HG02981 (cell line): ENCODE data around the gene FCGR2B.
"Not testable (repeated sequence)": the region's sequence is repeated elsewhere in the genome, so short reads cannot be mapped to it uniquely, and the experiment has no call there.

Experiments
- ATAC-seq: cut with Tn5 transposase; IDR thresholded peaks from one replicate; pipeline ENCODE4 v1.9.1; 2021; ENCODE audit warnings: mild to moderate bottlenecking, moderate library complexity; ENCODE audit not compliant: unreplicated experiment

The FCGR2B gene

DNA sequence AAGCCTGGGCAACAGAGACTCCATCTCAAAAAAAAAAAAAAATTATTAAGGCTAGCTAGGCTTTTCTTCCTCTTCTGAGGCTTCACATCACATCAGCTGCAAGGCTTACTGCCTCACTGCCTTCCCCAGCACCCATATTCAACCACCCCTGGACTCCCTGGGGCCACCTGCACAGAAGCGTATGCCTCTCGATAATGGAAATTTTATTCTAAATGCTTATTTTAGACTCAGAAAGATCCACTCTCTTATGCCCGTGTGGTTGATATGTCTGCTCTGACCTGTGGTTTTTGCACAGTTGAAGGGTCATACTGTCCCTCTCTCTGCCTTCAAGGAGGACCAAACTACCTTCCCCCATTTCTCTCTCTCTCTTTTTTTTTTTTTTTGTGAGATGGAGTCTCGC is 42.6 kb downstream of the FCGR2B start:
- ATAC-seq, result no peak

GRCh38 chr1:161706113-161706481 is 43.2 kb downstream of the FCGR2B start:
- no peak for ATAC-seq

- peak; percentile 69 for ATAC-seq
Measured at GRCh38 chr1:161706482-161707347, 43.8 kb downstream of the FCGR2B start, which contains the start of gene FCRLA. Gene FCRLA, plus strand, starts transcription at chr1:161707229. Its CDS starts 36 bp downstream, at chr1:161707265.

DNA sequence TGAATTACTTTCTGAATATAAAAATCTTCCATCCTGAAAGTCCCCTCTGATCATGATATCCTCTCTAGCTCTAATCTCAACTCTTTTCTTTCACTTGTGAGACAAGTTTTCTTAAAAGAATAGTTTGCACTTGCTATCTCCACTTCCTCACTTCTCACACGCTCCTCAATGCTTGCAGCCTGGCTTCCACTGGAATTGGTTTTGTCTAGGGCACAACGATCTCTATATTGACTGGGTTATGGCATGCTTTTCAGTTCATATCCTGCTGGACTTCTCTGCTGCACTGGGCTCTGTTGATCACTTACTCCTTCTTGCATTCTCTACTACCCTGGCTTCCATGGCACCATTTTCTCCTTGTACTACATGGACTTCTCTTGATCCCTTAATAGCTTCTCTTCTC is 44.6 kb downstream of the FCGR2B start:
- ATAC-seq, result no peak

GRCh38 chr1:161709373-161709772 is 46.4 kb downstream of the FCGR2B start:
- no peak for ATAC-seq

GRCh38 chr1:161710560-161710959 is 47.6 kb downstream of the FCGR2B start:
- no peak for ATAC-seq

DNA sequence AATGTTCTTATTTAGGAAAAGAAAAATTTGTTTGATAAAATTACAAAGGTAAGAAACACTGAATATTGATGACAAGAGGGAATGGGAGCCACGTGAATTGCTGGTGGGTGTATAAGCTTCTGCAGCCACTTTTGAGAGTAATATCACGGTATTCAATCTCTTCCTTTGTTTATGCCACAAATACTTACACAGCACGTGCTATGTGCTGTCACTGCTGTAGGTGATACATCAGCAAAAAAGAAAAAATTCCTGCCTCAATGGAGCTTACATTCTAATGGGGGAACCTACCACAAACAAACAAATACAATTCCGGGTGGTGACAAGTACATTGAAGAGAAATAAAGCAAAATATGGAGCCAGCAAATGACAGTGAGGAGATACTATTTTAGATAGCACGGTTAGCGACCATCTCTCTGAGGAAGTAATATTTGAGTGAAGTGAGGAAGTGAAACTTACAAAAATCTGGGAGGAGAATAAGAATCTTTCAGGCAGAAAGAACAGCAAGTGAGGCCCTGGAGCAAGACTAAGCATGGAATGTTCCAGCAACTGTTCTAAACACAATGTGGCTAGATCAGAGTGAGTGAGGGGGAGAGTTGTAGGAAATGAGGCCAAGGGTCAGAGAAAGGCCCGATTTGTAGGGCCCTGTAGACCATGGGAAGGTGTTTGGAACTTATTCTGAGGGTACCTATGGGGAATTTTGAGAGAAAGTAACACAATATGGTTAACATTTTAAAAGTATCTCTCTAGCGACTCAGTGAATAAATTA is 55.8 kb downstream of the FCGR2B start:
- peak; percentile 60 for ATAC-seq

GRCh38 chr1:161719325-161719611 is 56.3 kb downstream of the FCGR2B start:
- ATAC-seq, result peak; percentile 33

GRCh38 chr1:161720422-161720821 is 57.5 kb downstream of the FCGR2B start:
- ATAC-seq, result no peak

DNA sequence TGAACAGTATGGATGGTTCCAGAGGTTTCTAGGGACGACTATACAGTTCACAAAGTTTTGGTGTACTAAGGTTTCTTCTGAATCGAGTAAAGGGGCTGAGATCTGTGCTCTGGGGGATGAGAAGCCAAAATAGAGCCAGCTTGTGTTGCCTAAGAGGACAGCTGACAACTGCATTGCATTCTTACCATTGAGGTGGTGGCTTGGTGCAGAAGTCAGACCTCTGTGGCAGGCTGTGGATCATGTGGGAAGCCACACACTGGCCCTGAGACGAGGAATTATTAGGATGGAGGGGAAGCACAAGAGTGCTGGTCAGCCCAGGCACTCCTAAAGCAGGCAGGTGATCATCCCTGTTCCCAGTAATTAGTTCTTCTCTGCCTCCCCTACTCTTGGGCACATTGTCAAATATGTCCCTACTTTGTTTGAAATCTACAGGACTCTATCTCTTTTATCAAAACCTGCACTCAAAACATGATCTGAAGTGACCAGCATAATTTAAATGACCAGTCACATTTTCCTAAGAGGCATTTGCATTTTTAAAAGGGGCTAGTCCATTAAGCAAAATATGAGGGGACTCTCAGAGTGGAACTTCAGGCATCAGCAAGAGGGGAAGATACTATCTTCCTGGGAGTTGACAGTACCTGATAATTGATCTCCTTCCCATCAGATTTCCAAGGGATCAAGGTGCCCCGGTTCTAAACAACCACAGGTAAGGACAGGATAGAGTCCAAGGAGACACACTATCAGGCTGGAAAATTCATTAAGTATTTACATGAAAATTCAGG is 58.2 kb downstream of the FCGR2B start, which contains the start of gene FCRLB:
TSS of gene FCRLB (plus strand) at position 589 of the 782 bp plus-strand sequence. CDS start 1,129 bp downstream, outside the sequence.
- no peak for ATAC-seq

DNA sequence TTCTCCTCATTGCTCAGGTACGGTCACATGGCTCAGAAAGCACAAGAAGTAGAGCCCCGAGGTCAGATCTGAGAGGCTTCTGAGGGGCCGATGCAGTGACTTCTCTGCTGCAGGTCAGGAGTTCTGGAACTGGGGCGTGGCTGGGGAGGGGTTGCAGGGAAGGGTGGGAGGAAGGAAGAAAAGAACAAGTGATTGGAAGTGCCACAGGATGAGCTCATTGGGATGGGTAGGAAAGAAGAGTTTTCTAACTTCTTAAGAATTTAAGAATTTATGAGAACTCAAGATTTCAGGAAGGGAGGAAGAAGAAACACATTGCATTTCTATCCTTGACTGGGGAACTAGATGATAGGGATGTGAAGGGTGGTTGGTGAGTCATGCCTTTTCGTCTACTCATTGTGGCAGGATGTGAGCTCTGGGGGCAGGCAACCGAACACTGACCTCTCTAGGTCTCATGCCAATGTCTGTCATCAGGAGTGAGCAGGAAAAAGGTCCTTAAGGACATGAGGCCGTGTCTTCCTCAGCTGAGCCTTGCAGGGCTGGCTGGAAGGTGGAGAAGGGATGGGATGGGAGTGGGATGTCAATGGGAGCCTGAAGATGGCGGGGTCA is 58.9 kb downstream of the FCGR2B start:
- no peak for ATAC-seq

DNA sequence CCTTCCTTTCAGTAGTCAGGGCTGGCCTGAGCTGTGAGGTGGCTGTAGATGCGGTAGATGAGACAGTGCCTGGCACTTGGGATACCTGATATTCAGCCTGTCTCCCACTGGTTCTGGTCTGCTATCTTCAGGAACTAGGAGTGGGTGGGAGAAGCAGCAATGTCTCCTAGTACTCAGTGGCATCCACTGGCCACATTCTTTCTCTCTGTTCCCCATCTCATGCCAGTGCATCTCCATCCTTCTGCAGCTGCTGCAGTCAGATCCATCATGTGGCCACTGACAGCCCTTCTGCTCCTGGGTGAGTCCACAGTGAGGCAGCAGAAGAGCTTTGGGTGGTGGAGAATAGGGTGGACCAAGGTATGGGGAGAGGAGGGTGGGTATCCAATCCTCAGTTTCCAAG is 59.5 kb downstream of the FCGR2B start:
- no peak for ATAC-seq

- ATAC-seq, result no peak
Measured at GRCh38 chr1:161723459-161724141, 60.7 kb downstream of the FCGR2B start.

GRCh38 chr1:161725258-161725907 is 62.4 kb downstream of the FCGR2B start:
- ATAC-seq, result not testable (repeated sequence)

- no peak for ATAC-seq
Measured at GRCh38 chr1:161725908-161726472, 63.0 kb downstream of the FCGR2B start.

GRCh38 chr1:161726473-161727255 is 63.7 kb downstream of the FCGR2B start:
- peak; percentile 44 for ATAC-seq

DNA sequence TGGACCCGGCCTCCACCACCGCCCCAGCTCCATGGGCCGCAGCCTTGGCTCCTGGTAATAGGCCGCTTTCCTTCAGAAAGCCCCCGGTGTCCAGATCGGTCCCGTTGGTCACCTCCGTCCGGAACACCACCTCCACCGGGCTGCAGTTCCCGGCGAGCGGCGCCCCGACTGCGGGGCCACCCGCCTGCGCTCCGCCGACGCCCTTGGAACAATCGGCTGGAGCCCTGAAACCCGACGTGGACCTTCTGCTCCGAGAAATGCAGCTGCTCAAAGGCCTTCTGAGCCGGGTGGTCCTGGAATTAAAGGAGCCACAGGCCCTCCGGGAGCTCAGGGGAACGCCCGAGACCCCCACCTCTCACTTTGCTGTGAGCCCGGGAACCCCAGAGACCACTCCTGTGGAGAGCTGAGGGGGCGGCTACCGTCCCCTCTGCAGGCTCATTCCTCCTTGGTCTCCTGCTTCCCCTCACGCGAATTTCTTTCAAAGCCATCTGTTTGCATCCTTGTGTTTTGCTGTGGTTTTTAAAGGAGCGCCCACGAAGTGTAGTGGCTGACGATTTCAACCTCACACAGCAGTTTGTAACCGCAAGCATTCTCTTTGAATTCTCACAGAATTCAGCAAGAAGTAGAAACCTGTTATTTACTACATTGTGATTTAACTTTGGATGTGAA is 64.4 kb downstream of the FCGR2B start:
- ATAC-seq, result no peak
